HG02642 (cell line): Measurements from ENCODE around the gene F2RL3.
"Not testable (repeated sequence)": the region's sequence is repeated elsewhere in the genome, so short reads cannot be mapped to it uniquely, and the experiment has no call there.

Source experiments
- ATAC-seq: cut with Tn5 transposase; IDR thresholded peaks from one replicate; pipeline ENCODE4 v1.9.1; 2021; ENCODE audit warnings: mild to moderate bottlenecking; ENCODE audit not compliant: unreplicated experiment, poor library complexity

The F2RL3 gene

GRCh38 chr19:16917401-16917800 lies 28.6 kb downstream of the F2RL3 start:
- no peak for ATAC-seq

- no peak for ATAC-seq
Observed at GRCh38 chr19:16919496-16919895, 30.7 kb downstream of the F2RL3 start.

- no peak for ATAC-seq
Observed at GRCh38 chr19:16920816-16921529, 32.2 kb downstream of the F2RL3 start.

- ATAC-seq = no peak
Observed at GRCh38 chr19:16921766-16922591, 33.2 kb downstream of the F2RL3 start.

- no peak for ATAC-seq
Observed at GRCh38 chr19:16922592-16922934, 33.8 kb downstream of the F2RL3 start.

- no peak for ATAC-seq
Observed at GRCh38 chr19:16922949-16923348, 34.1 kb downstream of the F2RL3 start.

GRCh38 chr19:16927883-16928282 lies 39.1 kb downstream of the F2RL3 start:
- no peak for ATAC-seq

- ATAC-seq = no peak
Observed at GRCh38 chr19:16928351-16928750, 39.6 kb downstream of the F2RL3 start.

- ATAC-seq = no peak
Observed at GRCh38 chr19:16928916-16929315, 40.1 kb downstream of the F2RL3 start.

- ATAC-seq = no peak
Observed at GRCh38 chr19:16930753-16931152, 42.0 kb downstream of the F2RL3 start.

GRCh38 chr19:16931306-16931705 lies 42.5 kb downstream of the F2RL3 start:
- no peak for ATAC-seq

GRCh38 chr19:16934489-16934888 lies 45.7 kb downstream of the F2RL3 start:
- no peak for ATAC-seq

- no peak for ATAC-seq
Observed at GRCh38 chr19:16936901-16937300, 48.1 kb downstream of the F2RL3 start.

- not testable (repeated sequence) for ATAC-seq
Observed at GRCh38 chr19:16937796-16938195, 49.0 kb downstream of the F2RL3 start.

GRCh38 chr19:16938211-16938610 lies 49.4 kb downstream of the F2RL3 start:
- no peak for ATAC-seq

- ATAC-seq = not testable (repeated sequence)
Observed at GRCh38 chr19:16940063-16940462, 51.3 kb downstream of the F2RL3 start.

- no peak for ATAC-seq
Observed at GRCh38 chr19:16940626-16941025, 51.8 kb downstream of the F2RL3 start.
